Vagina (tissue), 2 donors: ENCODE measurements around the gene SHLD1.

Experiments
- CTCF ChIP-seq, 3 experiments: fragments of 450-650 bp in 2 of 3; fragments of 200-600 bp in 1 of 3; sonication (generic) in 1 of 3; IDR thresholded peaks; one replicate each; pipeline ENCODE4 v1.5.1; 2017 to 2019; ENCODE audit warnings: antibody characterized with exemption in 3 of 3, mild to moderate bottlenecking in 2 of 3, moderate library complexity in 2 of 3
- POLR2A ChIP-seq, 2 donors: fragments of 450-650 bp; IDR thresholded peaks; one replicate each; pipeline ENCODE4 v1.6.1; 2017; ENCODE audit warnings: antibody characterized with exemption in 2 of 2, mild to moderate bottlenecking in 2 of 2, moderate library complexity in 2 of 2
- POLR2AphosphoS5 ChIP-seq, 2 donors: sonication (generic); formaldehyde crosslinking; IDR thresholded peaks; one replicate each; pipeline ENCODE4 v1.9.0; 2017; ENCODE audit warnings: antibody characterized with exemption in 2 of 2, mild to moderate bottlenecking in 2 of 2, low read depth in 1 of 2; ENCODE audit not compliant: insufficient read depth in 1 of 2

GRCh38 chr20:5913166-5913565, 163.0 kb downstream of the SHLD1 start:
- TF ChIP-seq POLR2AphosphoS5 (IDR thresholded peaks at IDR 0.05; ENCODE audit: insufficient read depth in 1 of 2, low read depth in 1 of 2) (no peak), CTCF (IDR thresholded peaks at IDR 0.05) (no peak), POLR2A (IDR thresholded peaks at IDR 0.05) (no peak)
